Small intestine (tissue), 16 donors: Measurements from ENCODE around the gene CYP2B6. TPM values are rescaled to one million over a fixed set of nuclear protein-coding genes. Genes with fewer than 3 reads are reported as not detected.

Experiments used
- DNase-seq, 2 donors: peaks; one replicate each; pipeline versions ENCODE4 v3.0.0 to v3.0.0-alpha.2; 2013
- FAIRE-seq: peaks from 2 replicates; lab custom pipeline; 2012; peaks lifted over from hg19 to GRCh38; lab: Jason Lieb, UNC
- H3K27ac ChIP-seq, 3 donors: one replicate each; pipeline ENCODE4 v1.5.1; 2013; ENCODE audit warnings: low read length in 2 of 3, mild to moderate bottlenecking in 2 of 3, control low read depth in 1 of 3, inconsistent platforms in 1 of 3, low read depth in 1 of 3, moderate library complexity in 1 of 3
- H3K27me3 ChIP-seq, 3 donors: one replicate each; pipeline ENCODE4 v1.6.1; 2013; ENCODE audit warnings: low read length in 3 of 3, inconsistent platforms in 1 of 3; ENCODE audit not compliant: control insufficient read depth in 3 of 3, insufficient read depth in 3 of 3
- H3K36me3 ChIP-seq, 3 donors: one replicate each; pipeline ENCODE4 v1.6.1; 2013; ENCODE audit warnings: low read length in 3 of 3, inconsistent platforms in 1 of 3, low read depth in 1 of 3, mild to moderate bottlenecking in 1 of 3, moderate library complexity in 1 of 3; ENCODE audit not compliant: control insufficient read depth in 3 of 3, insufficient read depth in 2 of 3
- H3K4me1 ChIP-seq, 3 donors: one replicate each; pipeline ENCODE4 v1.6.1; 2013; ENCODE audit warnings: low read length in 2 of 3, inconsistent platforms in 1 of 3, low read depth in 1 of 3, mild to moderate bottlenecking in 1 of 3, moderate library complexity in 1 of 3; ENCODE audit not compliant: control insufficient read depth in 3 of 3, insufficient read depth in 2 of 3
- H3K4me3 ChIP-seq, 3 donors: one replicate each; pipeline ENCODE4 v1.5.1; 2013; ENCODE audit warnings: low read length in 3 of 3, control low read depth in 1 of 3, inconsistent platforms in 1 of 3, low read depth in 1 of 3, mild to moderate bottlenecking in 1 of 3, moderate library complexity in 1 of 3
- H3K9me3 ChIP-seq, 2 donors: one replicate each; pipeline ENCODE4 v1.6.1; 2013; ENCODE audit warnings: low read depth in 1 of 2, low read length in 1 of 2; ENCODE audit not compliant: control insufficient read depth in 2 of 2, insufficient read depth in 1 of 2
- WGBS, 3 donors: extraction: QIAGEN DNeasy Blood & Tissue Kit; methylation state at CpG; one replicate each; pipeline ENCODE4 v1.1.7; 2013; 5-methylcytosine and 5-hydroxymethylcytosine counted together
- long read RNA-seq, 10 donors: transcript quantifications; one replicate each; lab custom pipeline, GENCODE V29; 2026
- polyA plus RNA-seq, 4 donors: library from polyadenylated mRNA; stranded (reverse) in 3 of 4; unstranded in 1 of 4; fragments of 200-250 nt in 3 of 4; fragments of 120-200 nt in 1 of 4; gene quantifications; one replicate each; pipeline versions ENCODE4 v1.2.1 to v1.2.3, GENCODE V29; 2013
- donor health status: healthy with polysubstance abuse.
- donor health status: control.
- donor health status: control.
- donor health status: Bipolar disorder and iron deficiency.
- donor health status: healthy.

CYP2B6 gene
- 1 to 10 TPM; 3.8 to 9.7 (median 6.5) TPM for polyA plus RNA-seq
- long read RNA-seq, donor 1, result 0 reads
- long read RNA-seq, donor 2, result 0 reads
- long read RNA-seq, donor 3, result 0 reads
- long read RNA-seq, donor 4, result 0 reads
- long read RNA-seq, donor 5, result 0 reads
- long read RNA-seq, donor 6, result 0 reads
- long read RNA-seq, donor 7, result 0 reads
- long read RNA-seq, donor 8, result 0 reads
- long read RNA-seq, donor 9, result 0 reads
- long read RNA-seq, donor 10, result 0 reads

GRCh38 chr19:40990972-40991381 is at the start of gene CYP2B6:
Gene CYP2B6 (plus strand): TSS chr19:40991282. CDS start chr19:40991306, 24 bp downstream.
- Histone ChIP-seq H3K36me3 (no peaks in the 10 kb centered on the region), H3K4me1 (peaks cover 0 to 16% (median 0%) of the 10 kb centered on the region in 3 donors), H3K9me3 (peaks cover 0 to 3% of the 10 kb centered on the region in 2 donors), H3K4me3 (no peak within 1 kb of the TSS), H3K27ac (peak within 1 kb of the TSS in 1 of 3 donors; percentile 59), H3K27me3 (no peaks in the 10 kb centered on the region)
- WGBS, 3 donors, result 33 to 64% (median 51%) methylated on average over 2 of the region's 2 CpGs
- FAIRE-seq, result no peak
- DNase-seq, result peak in 1 of 2 donors; percentile 80

GRCh38 chr19:40941481-40942219 is 49.4 kb upstream of the CYP2B6 start:
- FAIRE-seq, result no peak
- peaks cover 0 to 10% of the 10 kb centered on the region in 2 donors for H3K9me3 ChIP-seq
- WGBS, 3 donors, result 82 to 92% (median 85%) methylated on average over 9 of the region's 9 CpGs
- no peak overlapping the region for H3K27ac ChIP-seq
- peaks cover 0 to 25% (median 0%) of the 10 kb centered on the region in 3 donors for H3K36me3 ChIP-seq
- no peaks in the 10 kb centered on the region for H3K4me1 ChIP-seq
- H3K27me3 ChIP-seq, result peaks cover 0 to 5% (median 0%) of the 10 kb centered on the region in 3 donors
- no peak overlapping the region for H3K4me3 ChIP-seq
- DNase-seq, result no peak

- Histone ChIP-seq H3K4me3 (no peak overlapping the region), H3K9me3 (peaks cover 0 to 10% of the 10 kb centered on the region in 2 donors), H3K27me3 (peaks cover 0 to 5% (median 0%) of the 10 kb centered on the region in 3 donors), H3K4me1 (no peaks in the 10 kb centered on the region), H3K36me3 (peaks cover 0 to 12% (median 0%) of the 10 kb centered on the region in 3 donors), H3K27ac (no peak overlapping the region)
- no peak for FAIRE-seq
- WGBS, 3 donors, result 79 to 91% (median 81%) methylated on average over 2 of the region's 2 CpGs
- no peak for DNase-seq
These were observed 45.4 kb upstream of the CYP2B6 start for GRCh38 chr19:40945645-40946044.

- DNase-seq (no peak), FAIRE-seq (no peak)
- Histone ChIP-seq H3K27ac (no peak overlapping the region), H3K27me3 (peaks cover 0 to 5% (median 0%) of the 10 kb centered on the region in 3 donors), H3K4me3 (no peak overlapping the region), H3K4me1 (no peaks in the 10 kb centered on the region), H3K36me3 (peaks cover 0 to 12% (median 0%) of the 10 kb centered on the region in 3 donors), H3K9me3 (peaks cover 0 to 16% of the 10 kb centered on the region in 2 donors)
- 87 to 93% (median 89%) methylated on average over 2 of the region's 2 CpGs for WGBS, 3 donors
These were observed 44.0 kb upstream of the CYP2B6 start for GRCh38 chr19:40947114-40947513.

GRCh38 chr19:40947573-40947972 is 43.5 kb upstream of the CYP2B6 start:
- WGBS, 3 donors, result 51 to 73% (median 70%) methylated on average over 1 to 2 of the region's 2 CpGs
- peaks cover 0 to 20% of the 10 kb centered on the region in 2 donors for H3K9me3 ChIP-seq
- peaks cover 0 to 12% (median 0%) of the 10 kb centered on the region in 3 donors for H3K36me3 ChIP-seq
- H3K4me3 ChIP-seq, result no peak overlapping the region
- no peaks in the 10 kb centered on the region for H3K4me1 ChIP-seq
- peaks cover 0 to 5% (median 0%) of the 10 kb centered on the region in 3 donors for H3K27me3 ChIP-seq
- FAIRE-seq (no peak), DNase-seq (no peak)
- no peak overlapping the region for H3K27ac ChIP-seq

- FAIRE-seq (no peak), DNase-seq (no peak)
- Histone ChIP-seq H3K9me3 (peaks cover 0 to 31% of the 10 kb centered on the region in 2 donors), H3K4me3 (no peak overlapping the region), H3K27ac (no peak overlapping the region), H3K4me1 (no peaks in the 10 kb centered on the region), H3K27me3 (peaks cover 0 to 5% (median 0%) of the 10 kb centered on the region in 3 donors), H3K36me3 (peaks cover 0 to 12% (median 0%) of the 10 kb centered on the region in 3 donors)
- 88 to 97% (median 89%) methylated on average over 18 of the region's 18 CpGs for WGBS, 3 donors
These were observed 42.3 kb upstream of the CYP2B6 start for GRCh38 chr19:40948580-40949299.

GRCh38 chr19:40954573-40954972 is 36.5 kb upstream of the CYP2B6 start:
- Histone ChIP-seq H3K4me3 (no peak overlapping the region), H3K27me3 (no peaks in the 10 kb centered on the region), H3K4me1 (no peaks in the 10 kb centered on the region), H3K36me3 (no peaks in the 10 kb centered on the region), H3K9me3 (peaks cover 1 to 55% of the 10 kb centered on the region in 2 donors), H3K27ac (no peak overlapping the region)
- WGBS, 3 donors, result 85 to 89% (median 88%) methylated on average over 10 of the region's 10 CpGs
- FAIRE-seq (no peak), DNase-seq (no peak)

- 91 to 95% (median 94%) methylated on average over 1 of the region's 1 CpG for WGBS, 3 donors
- DNase-seq, result no peak
- no peak for FAIRE-seq
- H3K9me3 ChIP-seq, result peaks cover 1 to 29% of the 10 kb centered on the region in 2 donors
- no peaks in the 10 kb centered on the region for H3K36me3 ChIP-seq
- no peak overlapping the region for H3K27ac ChIP-seq
- H3K4me3 ChIP-seq, result no peak overlapping the region
- H3K27me3 ChIP-seq, result peaks cover 0 to 4% (median 0%) of the 10 kb centered on the region in 3 donors
- H3K4me1 ChIP-seq, result peaks cover 0 to 5% (median 0%) of the 10 kb centered on the region in 3 donors
These were observed 31.7 kb upstream of the CYP2B6 start for GRCh38 chr19:40959338-40959737.
